D341Med (cell line): ENCODE results near the gene GRHL1.

Experiments
- DNase-seq: peaks from one replicate; pipeline ENCODE4 v3.0.0; 2012; ENCODE audit warnings: low spot score

GRHL1 gene

DNA sequence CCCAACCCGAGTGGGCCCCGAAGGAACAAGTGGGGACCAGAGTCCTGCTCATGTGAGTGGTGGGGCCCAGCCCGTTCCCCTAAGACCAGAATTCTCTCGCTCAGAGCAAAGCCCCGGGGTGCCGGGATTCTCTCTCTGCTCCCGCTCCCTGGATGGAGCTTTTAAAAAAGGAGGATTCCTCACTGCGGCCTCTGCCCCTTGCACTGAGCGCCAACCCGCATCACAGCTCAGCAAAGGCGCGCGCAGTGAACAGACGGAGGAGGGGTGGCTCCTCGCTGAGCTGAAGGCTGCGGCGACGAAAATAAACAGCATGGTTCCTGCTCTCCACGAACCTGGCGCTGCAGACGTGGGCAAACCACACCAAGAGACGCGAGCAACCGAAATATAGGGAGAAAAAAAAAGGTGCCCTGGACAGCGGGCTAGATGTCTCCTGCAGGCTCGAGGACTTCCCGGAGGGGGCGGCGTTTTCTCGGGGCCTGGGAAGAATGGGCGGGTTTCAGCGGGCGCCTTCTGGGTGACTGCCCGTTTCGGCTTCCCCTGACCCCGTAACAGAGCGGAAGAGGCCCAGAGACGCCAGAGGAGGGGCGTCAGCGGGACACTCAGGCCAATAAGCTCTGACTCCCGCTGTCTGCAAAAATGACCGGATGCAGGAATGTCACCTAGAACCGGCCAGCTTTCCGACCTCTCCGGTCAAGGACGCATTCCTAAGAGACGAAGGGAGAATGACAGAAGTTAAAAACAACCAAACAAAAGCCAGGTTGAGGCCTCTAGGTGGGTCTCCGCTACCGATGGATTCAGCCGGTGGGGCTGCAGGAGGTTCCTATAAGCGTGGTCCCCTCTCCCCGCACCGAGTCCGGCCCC is 91.0 kb downstream of the GRHL1 start:
- DNase-seq = no peak

DNA sequence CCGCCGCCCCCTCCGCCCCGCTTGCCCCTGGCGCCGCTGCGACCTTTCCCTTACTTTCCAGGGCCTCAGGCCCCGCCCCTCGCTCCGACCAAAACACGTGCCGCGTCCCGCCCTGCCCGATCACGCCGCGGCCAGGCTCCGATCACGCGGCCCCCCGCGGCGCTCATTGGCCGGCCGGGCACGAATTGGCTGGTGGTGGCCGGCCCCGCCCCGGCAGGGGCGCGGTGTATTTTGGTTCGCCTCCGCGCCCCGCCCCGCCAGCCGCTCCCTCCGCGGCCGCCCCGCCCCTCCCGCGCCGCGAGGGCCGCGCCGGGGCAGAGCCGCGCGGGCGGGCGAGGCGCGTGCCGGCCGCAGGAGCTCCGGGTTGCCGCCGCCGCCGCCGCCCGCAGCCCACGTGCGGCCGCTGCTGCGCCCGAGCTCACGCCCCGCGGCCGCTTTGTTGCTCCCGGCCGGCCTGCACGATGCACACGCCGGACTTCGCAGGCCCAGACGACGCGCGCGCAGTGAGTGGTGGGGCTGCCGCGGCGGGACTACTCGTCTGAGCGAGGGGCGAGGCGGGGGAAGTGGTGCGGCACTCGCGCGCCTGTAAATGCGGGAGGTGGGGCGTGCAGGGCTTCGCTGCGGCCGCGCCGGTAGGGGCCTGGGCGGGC is 91.9 kb downstream of the GRHL1 start, which contains the start of gene KLF11:
TSS of gene KLF11 (plus strand) at position 295 of the 650 bp plus-strand sequence. CDS start at position 462, 167 bp downstream.
- peak; percentile 94 for DNase-seq

DNA sequence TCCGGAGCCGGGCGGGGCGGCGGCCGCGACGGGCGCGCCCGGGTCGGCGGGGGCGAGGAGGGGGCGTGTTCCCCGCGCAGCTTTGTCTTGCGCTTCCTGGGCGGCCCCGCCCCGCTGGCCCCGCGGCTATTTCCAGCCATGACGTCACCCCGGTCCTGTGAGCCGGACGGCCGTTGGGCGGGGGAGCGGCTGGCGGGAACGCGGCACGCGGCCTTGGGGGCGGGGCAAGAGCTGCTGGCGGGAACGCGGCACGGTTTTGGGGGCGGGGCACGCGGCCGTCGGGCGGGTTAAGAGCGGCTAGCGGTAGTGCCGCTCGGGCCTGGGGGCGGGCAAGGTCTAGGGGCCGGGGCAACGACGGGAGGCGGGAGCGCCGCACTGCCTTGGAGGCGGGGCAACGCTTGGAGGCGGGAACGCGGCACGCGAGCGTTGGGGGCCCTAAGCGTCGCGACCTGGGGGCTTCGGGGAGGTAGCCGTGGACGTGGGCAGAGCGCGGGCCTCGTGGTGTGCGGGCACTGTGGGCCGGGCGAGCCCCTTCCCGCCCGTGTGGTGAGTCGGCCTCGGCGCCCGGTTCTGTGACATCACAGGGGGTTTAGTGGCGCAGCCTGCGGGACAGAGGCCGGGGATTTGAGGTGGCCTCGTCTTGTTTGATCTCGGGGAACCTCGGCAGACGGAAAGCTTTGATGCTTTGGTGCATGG is 92.6 kb downstream of the GRHL1 start:
- peak; percentile 89 for DNase-seq

DNA sequence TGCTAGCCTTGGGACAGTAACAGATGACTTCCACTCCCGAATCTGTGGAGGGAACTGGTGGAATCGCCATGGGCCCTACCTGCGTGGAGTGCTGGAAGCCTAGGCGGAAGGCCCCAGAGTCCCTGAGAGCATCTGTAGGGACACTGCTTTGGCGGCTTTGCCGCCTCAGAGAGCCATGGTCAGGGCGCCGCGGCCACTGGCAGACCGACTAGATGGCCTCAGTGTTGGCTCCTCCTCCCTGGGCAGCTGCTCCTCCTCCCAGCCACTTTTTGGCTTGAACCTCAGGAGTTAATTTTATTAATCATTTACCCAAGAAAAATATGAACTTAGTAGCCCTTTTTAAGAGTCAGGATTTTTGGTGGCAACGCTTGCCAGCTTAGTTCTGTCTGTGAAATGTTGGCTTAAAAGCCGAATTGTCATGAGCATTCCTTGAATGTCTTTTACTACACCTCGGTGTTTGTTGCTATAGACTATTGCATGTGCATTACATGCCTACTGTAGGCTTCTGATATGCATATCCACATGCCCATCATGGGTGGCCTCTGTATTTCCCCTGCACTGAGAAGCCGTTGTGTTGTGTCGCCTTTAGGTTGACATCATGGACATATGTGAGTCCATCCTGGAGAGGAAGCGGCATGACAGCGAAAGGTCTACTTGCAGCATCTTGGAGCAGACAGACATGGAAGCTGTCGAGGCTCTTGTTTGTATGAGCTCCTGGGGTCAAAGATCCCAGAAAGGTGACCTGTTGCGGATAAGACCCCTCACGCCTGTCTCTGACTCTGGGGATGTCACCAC is 94.3 kb downstream of the GRHL1 start:
- DNase-seq = no peak

DNA sequence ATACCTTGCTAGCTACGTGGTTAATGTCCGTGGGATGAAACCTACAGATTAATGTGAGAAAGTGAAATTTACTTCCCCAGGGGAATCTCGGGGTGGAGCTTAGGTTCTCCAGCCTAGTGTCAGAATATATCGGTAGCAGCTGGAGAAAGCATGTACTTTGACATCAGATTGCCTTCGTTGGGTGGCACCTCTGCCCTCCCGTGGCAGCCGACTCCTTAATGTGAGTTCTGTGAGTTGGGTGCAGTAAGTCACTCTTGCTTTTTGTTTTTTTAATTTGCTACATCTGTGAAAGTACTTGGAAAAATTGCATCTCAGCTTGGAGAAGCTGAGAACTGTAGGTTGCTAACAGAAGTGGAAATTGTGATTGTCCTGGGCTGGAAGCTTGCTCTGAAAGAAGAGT is 95.4 kb downstream of the GRHL1 start:
- no peak for DNase-seq

DNA sequence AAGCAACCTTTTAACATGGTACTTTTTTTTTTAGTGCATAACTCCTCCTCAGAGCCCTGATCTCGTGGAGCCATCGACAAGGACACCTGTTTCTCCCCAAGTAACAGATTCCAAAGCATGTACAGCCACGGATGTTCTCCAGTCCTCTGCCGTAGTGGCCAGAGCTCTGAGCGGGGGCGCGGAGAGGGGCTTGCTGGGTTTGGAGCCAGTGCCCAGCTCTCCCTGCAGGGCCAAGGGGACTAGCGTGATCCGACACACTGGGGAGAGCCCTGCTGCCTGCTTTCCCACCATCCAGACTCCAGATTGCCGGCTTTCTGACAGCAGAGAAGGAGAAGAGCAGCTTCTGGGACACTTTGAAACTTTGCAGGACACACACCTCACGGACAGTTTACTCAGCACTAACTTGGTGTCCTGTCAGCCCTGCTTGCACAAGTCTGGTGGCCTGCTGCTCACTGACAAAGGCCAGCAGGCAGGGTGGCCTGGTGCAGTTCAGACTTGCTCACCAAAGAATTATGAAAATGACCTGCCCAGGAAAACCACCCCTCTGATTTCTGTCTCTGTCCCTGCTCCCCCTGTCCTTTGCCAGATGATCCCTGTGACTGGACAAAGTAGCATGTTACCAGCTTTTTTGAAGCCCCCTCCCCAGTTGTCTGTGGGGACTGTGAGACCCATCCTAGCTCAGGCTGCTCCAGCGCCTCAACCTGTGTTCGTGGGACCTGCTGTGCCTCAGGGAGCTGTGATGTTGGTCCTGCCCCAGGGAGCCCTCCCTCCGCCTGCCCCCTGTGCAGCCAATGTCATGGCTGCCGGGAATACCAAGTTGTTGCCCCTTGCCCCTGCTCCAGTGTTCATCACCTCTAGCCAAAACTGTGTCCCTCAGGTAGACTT is 96.4 kb downstream of the GRHL1 start:
- peak; percentile 14 for DNase-seq

DNA sequence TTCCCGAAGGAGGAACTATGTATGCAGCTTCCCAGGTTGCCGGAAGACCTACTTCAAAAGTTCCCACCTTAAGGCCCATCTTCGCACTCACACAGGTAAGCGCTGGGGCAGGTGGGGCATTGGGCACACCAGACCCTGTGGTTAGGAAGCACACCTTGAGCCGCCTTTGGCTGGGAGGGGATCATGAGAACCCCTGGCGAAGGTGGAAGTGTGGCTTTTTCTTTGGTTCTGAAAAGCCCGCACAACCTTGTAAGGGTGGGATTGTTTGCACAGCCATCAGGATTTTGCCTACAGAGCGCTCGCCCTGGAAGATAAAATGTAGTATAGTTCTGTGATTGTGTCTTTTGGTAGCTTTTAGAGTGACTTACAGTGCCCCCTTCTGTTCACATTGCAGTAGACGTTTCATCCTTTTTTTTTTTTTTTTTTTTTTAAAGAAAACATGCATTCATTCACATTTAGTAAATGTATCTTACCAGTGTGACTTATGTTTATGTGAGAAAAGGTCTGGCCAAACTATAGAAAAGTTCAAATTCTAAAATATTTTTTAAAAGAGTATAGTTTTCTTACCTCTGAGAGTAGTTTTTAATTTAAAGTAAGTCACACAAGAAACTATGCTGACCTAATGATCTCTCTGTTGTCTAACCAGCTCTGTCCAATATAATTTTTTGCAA is 97.1 kb downstream of the GRHL1 start:
- peak; percentile 49 for DNase-seq
